Measurements from ENCODE around the gene ORMDL3.
"Not testable (repeated sequence)": the region's sequence is repeated elsewhere in the genome, so short reads cannot be mapped to it uniquely, and the experiment has no call there.

The ORMDL3 gene

DNA sequence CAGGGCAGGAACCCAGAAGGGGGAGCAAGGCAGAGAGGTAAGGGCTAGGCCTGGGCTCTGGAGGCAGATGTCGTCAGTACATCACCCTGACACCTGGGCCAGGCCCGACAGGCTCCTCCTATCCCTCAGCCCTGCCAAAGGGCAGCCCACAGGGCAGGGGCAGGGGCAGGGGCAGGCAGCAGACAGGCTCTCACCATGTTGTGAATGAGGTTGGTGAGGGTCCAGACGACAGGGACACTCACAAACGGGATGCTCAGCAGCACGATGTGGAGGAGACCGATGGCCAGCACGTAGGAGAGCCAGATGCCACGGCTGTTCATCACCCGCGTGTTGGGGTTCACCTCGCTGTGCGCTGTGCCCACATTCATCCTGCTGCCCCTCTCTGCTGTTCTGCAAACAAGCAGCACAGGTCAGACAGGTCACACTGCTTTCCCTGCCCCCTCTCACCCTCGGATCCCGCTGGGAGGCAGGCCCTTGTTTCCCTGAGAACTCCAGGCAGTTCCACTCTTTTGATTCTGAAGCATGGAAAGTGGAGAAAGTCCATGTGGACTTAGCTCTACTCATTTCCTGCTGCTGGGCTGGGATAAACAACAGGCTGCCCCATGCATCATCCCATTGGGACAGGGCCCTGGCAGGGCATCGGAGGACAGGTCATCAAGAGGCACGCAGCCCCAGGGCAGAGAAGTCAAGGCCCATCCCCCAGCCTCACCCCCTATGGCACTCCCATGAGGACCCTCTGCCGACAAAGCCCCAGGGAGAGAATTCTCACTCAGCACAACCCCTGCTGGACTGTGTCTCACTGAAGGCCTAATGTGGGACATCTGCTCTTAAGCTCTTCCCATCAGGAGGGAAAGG is 3.3 kb downstream of the ORMDL3 start:
- no peak for DNase-seq

DNA sequence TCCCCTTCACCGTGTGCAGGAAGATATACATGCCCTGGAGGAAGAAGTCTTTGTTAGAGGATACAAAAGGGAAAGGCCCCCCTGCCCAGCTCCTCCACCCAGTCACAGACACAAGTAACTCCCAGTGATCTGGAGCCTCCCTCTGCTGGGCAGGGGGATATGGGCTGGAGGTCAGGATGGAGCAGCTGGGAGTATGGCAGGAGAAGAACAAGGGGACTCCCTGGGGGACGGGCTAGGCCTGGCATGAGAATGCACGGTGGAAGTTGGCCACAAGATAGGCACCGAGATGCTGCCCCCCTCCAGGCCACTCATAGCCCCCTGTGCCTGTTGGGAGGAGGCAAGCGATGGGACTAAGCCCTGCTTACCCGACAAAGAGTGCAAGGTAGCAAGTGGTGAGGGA is 4.2 kb downstream of the ORMDL3 start:
- no peak for DNase-seq

DNA sequence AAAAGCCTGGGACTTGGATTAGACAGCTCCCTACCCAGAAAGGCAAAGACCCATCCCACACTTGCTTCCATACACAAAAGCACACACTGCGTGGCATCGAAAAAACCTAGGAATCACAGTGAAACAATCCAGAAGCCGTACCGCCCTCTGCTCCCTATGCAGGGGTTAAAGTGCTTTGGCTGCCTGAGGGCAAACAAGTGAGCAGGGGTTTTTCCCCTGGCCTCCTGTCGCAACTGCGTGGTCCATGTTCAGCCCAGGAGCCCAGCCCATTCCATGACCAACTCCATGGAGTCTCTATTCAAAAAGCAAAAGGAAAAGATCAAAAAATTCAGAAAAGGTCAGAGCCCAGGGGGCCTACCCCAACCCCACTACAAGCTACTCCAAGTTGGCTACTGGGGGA is 5.4 kb downstream of the ORMDL3 start:
- DNase-seq, result no peak

DNA sequence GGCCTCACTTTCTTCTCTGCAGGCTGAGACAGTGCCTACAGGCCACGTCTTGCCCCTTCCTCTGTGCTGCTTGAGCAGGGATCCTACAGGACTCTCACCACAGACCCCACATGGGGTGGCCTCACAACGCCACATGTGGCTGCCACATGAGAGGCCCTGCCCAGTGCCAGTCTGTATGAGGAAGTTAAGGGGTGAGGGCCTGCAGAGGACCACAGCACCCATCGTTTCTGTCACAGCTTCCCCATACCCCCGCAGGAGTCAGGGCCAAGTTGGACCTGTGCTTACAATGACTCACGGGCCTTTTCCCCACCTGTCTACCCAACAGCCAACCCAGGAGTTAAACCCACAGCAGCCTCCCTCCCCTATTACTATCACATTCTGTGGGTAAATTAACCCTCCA is 6.1 kb downstream of the ORMDL3 start:
- no peak for DNase-seq

DNA sequence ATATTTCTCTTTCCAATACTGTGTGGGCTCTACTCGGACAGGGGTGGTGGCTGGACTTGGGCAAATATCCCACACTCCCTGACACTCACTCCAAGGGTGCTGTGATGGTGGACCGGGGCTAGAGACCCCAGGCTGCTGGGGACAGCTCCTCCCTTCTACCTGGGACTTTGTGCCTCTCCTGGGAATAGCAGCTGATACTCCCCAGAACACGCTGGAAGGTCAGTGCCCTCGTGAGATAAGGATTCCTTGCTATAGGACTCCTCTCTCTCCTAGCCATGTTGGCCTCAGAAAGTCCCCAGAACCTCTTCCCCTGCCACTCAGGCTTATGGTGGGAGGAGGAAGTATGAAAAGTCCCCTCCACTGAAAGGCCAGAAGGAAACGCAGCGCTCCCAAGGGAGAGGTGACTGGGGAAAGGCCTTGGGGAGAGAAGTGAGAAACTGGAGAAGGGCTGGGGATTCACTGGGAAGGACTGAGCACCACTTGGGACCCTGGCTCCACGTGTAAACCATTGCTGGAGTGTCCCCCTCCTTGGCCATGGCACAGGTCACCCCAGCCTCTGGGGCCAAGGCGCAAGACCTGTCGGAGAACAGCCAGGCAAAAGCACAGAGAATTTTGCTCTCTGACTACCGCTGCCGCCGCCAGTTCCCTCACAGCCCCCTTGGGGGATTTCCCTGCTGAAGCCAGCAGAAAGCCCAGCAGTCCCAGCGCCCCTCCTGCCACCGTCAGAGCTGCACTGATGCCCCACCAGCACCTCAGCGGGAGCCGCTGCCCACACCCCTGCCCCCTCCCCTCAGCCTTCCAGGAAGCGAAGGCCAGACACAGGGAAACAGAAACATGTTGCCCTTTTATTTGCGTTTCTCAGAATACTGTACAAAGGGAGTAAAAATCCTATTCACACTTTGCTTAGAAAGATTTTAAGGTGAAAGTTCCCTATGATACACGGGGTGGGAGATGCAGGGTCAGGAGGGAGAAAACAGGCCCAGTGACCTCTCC is 6.9 kb downstream of the ORMDL3 start:
- no peak for DNase-seq

DNA sequence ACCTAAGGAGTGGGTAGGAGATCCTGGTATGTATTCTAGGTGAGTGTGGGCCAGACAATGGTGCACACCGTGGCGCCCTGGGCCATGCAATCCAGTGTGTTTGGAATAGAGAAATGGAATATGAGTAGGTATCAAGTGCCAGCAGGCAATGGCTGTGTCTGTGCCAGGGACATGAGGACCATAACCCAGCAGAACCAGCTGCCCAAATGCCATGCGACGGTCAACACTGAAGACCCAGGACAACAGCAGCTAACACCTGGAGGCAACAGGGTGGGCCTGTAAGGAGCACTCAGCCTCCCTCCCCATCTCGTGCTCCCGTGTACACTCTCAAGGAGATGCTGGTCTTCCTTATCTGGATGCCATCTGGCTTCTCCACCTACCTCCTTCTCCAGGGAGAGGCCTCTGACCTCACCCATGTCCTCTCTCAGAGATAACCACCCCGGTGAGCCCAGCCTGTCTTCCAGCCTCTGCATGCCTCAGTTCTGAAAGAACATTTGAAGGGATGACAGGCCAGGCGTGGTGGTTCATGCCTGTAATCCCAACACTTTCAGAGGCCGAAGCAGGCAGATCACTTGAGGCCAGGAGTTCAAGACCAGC is 8.2 kb downstream of the ORMDL3 start:
- DNase-seq, result no peak

DNA sequence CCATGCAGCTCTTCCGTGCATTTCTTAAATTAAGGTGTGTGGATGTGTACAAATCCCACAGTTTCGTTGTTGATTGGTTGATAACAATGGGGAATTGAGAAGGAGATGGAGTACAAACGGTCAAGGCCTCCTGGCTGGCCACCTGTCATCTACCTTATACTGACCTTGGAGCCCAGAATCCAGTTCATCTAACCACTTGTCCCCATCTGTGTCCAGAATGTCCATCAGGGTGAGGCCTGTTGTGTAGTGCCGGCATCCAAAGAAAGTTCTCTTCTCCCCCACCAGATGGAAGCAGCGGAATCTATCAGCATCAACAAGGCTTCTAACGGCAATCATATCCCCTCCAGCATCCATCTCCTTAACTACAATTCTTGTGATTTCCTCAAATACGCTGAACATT is 10.5 kb downstream of the ORMDL3 start:
- no peak for DNase-seq

DNA sequence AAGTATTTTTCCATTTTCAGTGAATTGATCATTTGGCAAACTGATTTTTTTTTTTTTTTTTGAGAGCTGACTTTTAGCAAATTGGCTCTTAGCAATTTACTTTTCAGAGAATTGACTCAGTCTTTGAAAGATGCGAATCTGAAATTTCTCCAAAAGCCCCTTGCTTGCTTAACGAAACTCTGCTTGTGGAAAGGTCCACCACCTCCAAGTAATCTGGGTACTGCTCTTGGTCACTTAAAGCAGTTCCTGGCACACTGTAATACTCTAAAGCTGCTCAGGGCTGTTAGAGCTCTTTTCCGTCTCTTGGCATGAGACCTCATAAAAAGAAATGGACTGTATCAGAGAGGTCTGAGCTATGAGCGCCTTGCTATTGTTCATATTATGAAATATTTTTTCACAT is 11.8 kb downstream of the ORMDL3 start:
- DNase-seq, result no peak

DNA sequence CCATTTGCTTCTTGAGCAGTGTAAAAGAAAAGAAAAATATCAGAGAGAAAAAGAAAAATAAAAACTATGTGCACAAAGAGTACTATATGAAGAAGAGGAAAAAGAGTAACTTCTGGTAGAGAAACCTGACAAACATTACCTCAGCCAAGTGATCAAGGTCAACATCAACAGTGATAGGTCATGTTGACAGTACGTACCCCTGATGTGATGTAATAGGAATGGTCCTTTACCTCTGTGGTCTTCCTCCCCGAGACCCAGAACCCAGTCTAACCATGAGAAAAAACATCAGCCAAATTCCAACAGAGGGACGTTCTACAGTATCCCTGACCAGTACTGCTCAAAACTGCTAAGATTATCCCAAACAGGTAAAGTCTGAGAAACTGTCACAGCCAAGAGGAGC is 13.4 kb downstream of the ORMDL3 start:
- no peak for DNase-seq

DNA sequence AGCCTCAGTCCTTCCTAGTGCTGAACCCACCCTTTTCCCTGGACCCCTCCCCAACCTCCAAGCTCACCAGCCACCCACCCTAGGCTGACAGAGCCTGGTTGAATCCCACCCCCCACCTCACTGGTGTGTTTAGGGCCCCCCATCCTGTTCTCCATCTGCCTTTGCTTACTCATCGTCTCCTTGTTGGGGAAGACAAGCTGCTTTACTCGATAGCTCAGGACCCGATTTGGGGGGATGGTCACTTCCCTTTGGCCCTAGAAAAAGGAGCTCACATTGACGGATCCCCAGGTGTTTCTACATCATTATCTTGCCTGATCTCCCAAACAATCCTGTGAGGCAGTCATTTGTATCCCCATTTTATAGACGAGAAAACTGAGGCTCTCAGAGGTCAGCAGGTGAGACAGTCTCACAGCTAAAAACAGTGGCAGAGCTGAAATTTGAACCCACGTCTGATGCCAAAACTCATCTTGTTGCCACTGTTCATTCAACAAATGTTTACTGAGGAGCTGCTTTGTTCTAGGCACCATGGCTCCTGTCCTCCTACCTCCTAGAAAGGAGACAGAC is 18.5 kb downstream of the ORMDL3 start:
- no peak for DNase-seq

DNA sequence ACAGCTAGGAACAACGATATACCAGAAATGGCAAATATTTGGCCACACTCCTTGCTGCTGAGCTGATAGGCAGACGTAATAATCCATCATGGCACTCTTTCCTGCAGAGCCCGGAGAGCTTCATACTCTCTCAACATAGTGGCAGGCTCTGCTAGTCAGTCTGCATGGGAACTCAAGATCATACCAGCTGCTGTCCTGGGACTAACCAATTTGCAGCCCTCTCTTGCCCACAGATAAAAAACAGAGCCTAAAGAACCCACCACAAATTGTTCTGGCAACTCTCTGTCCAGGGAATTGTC is 22.5 kb downstream of the ORMDL3 start:
- DNase-seq, result no peak

DNA sequence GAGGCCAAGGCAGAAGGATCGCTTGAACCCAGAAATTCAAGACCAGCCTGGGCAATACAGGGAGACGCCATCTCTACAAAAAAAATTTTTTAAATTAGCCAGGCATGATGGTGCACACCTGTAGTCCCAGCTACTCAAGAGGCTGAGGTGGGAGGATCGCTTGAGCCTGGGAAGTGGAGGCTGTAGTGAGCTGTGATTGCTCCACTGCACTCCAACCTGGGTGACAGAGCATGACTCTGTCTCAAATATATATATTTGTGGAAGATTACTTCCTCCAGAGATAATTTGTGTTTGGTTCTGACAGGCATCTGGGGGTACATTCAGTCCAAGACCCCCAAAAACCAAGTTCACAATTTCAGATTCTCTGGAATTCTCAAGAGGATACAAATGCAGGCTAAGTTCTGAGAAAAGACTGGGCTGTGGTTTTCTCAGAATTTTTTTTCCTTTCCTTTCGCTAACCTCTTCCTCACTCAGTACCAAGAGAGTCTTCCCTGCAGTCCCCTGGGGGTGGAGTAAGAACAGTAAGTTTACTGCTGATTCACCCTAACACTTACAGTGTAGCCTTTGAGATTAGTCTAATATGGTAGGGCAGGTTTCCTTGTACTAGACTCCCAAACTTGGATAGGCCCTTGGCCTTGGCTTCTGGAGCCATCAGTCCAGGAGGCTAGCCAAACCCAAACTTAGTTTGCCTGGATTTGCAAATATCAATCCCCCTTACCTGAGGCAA is 24.1 kb downstream of the ORMDL3 start:
- DNase-seq, result no peak

DNA sequence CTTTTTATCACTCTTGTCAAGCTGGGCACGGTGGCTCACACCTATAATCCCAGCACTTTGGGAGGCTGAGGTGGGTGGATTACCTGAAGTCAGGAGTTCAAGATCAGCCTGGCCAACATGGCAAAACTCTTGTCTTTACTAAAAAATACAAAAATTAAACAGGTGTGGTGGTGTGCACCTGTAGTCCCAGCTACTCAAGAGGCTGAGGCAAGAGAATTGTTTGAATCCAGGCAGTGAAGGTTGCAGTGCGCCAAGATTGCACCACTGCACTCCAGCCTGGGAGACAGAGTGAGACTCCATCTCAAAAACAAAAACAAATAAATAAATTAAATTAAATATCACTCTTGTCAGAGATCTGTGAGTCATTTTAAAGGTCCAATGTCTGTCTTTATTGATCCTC is 25.4 kb downstream of the ORMDL3 start:
- not testable (repeated sequence) for DNase-seq

DNA sequence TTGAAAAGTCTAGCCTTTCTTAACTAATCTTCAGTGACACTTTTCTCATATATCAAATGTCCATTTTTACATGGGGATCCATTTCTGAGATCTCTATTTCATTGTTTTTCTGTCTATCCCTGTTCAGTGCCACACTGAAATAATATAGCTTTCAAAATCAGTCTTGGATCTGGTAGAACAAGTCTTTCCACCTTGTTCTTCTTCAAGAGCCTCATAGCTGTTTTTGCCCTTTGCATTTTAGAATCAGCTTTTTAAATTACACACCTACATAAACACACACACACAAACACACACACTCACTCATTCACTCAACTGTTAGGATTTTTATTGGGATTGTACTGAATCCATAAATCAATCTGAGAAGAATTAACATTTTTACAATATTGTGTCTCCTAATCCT is 28.2 kb downstream of the ORMDL3 start:
- DNase-seq, result no peak

DNA sequence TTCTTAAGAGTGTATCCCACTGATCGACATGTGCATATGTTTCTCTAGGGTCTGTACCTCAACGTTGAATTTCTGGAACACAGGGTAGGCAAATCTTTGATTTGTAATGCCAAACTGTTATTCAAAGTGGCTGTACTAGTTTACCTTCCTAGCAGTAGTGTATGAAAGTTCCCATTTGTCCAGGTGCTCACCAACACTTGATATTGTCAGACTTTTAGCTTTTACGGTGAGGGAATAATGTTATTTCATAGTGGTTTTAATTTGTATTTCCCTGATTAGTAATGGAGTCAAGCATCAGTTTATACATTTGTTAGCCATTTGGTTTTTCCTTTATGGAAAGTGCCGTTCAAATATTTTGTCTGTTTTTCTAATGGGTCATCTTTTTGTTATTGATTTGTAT is 29.3 kb downstream of the ORMDL3 start:
- no peak for DNase-seq

DNA sequence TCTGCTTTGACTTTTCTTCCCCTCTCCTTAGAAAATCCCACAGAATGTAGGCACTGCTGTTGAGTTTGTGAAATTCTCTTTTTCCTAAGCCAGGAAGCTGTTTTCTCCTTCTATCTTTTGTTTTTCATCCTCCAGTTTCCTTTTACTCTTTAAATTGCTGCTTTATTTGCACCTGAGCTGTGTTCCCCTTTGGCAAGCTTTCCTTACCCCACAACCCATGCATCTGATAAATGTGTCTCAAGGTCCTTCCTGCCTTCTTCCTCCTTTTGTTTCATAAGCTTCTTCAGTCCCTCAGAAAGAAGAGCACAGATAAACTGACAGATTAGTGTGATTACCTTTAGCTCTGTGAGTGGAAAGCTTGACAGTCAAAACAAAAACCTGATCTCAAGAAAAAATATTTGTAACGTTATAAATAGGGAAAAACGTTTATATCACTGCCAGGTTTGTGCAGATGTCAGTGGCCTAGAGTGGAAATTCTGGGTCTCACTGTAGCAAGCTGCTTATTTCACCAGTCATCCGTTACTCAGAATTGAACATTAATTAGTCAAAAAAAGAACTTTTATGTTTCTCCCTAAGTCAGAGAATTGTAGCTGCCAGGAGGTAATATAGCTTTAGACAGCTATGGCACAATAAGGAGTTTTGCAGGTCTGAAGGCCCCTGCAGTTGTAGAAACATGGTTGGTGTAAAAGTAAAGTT is 32.6 kb downstream of the ORMDL3 start:
- DNase-seq, result no peak

DNA sequence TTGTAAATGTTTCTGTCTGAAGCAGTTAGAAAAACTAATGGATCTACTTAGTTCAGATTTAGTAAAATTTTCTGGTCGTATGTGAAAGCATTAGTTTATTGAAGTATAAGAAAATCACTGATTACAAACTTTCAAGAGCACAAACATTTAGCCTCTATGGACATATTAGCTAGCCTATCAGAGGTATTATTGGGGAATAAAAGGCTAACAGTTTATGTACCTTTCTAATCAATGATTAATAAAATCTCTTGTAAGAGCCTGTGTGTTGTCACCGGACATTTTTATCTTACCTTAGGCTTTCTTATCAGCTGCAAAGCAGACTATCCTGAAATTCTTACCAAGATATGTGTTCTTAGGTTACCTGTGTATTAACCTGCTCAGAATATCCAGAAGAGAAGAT is 38.2 kb downstream of the ORMDL3 start:
- no peak for DNase-seq

DNA sequence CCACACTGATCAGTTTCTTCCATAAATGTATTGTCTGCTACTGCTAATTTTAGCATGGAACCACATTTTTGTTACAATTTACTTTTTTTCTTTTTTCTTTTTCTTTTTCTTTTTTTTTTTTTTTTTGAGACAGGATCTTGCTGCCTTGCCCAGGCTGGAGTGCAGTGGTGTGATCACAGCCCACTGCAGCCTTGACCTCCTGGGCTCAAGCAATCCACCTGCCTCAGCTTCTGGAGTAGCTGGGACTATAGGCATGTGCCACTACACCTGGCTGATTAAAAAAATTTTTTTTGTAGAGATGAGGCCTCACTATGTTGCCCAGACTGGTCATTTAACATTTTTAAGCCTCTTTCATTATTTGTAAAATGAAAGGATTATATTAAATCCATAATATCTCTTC is 40.3 kb downstream of the ORMDL3 start:
- DNase-seq, result no peak

DNA sequence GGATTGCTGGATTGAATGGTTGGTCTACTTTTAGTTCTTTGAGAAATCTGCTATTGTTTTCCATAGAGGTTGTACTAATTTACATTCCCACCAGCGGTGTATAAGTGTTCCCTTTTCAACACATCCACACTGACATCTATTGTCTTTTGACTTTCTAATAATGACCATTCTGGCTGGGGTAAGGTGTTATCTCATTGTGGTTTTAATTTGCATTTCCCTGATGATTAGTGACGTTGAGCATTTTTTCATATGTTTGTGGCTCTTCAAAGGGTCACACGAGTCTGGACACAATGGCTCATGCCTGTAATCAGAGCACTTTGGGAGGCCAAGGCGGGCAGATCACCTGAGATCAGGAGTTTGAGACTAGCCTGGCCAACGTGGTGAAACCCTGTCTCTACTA is 41.3 kb downstream of the ORMDL3 start:
- DNase-seq, result not testable (repeated sequence)

DNA sequence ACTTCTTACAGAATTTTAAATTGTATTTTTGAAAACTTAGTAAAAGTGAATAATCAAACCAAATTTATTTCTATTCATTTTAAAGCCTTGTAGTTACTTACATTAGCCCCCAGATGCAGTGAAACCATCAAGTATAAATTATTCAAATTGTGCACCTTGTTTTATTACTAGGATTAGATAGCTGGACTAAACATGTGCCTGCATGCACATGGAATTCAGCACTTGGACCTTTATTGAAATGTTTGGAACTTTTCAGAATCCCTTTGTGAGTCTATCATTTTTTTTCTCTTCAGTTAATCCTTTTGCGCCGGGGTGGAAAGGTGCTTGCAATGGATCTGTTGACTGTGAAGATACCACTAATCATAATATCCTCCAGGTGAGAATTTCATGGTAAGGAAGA is 54.6 kb downstream of the ORMDL3 start:
- DNase-seq, result peak; percentile 31

DNA sequence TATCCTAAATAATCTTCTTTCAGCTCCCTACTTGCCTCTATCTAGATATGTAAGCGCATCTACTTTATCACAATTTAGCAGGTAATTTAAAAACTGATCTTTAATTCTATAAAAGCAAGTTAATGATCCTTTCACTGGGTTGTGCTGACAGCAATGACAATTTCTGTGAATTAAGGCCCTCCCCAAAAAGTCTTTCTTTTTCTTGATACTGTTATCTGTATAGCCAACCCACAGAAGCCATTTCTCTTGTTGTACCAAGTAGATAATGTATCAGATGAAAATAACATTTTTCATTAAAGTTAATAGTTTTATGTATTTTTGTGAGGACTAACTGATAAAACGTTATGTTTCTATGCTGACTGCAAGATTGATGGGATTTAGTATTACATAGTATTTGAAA is 55.6 kb downstream of the ORMDL3 start:
- DNase-seq, result no peak

Measured in NCI-H1694 treated with DMSO at 0.1 percent for 48 hours (cell line).